Glutamatergic neuron (in vitro differentiated cells): ENCODE results near the gene YRDC. TPM values are rescaled to one million over a fixed set of nuclear protein-coding genes. Genes with fewer than 3 reads are reported as not detected.

Experiments used
- DNase-seq: peaks from one replicate; pipeline ENCODE4 v3.0.0; 2022
- H3K27ac Mint-ChIP-seq: one replicate; pipeline ENCODE4 v1.8.0; 2020; ENCODE audit warnings: mild to moderate bottlenecking, mixed read lengths, inconsistent platforms; ENCODE audit not compliant: unreplicated experiment
- H3K27me3 Mint-ChIP-seq: one replicate; pipeline ENCODE4 v1.8.0; 2020; ENCODE audit warnings: mild to moderate bottlenecking, moderate library complexity, mixed read lengths, inconsistent platforms; ENCODE audit not compliant: unreplicated experiment
- H3K36me3 Mint-ChIP-seq: one replicate; pipeline ENCODE4 v1.8.0; 2020; ENCODE audit warnings: mild to moderate bottlenecking, mixed read lengths, inconsistent platforms; ENCODE audit not compliant: unreplicated experiment
- H3K4me1 Mint-ChIP-seq: one replicate; pipeline ENCODE4 v1.8.0; 2020; ENCODE audit warnings: mild to moderate bottlenecking, low read depth, mixed read lengths, inconsistent platforms; ENCODE audit not compliant: unreplicated experiment
- H3K4me3 Mint-ChIP-seq: one replicate; pipeline ENCODE4 v1.8.0; 2020; ENCODE audit warnings: mild to moderate bottlenecking, mixed read lengths, inconsistent platforms; ENCODE audit not compliant: unreplicated experiment
- H3K9me3 Mint-ChIP-seq: one replicate; pipeline ENCODE4 v1.8.0; 2020; ENCODE audit warnings: mild to moderate bottlenecking, moderate library complexity, mixed read lengths, inconsistent platforms; ENCODE audit not compliant: unreplicated experiment
- total RNA-seq: library from RNA; stranded (reverse); fragmentation: NEBNext Ultra II Directional; extraction: Animal tissue kit (Norgen Biotek cat#: 25700); gene quantifications from one replicate; pipeline ENCODE4 v1.2.1, GENCODE V29; 2021; ENCODE audit not compliant: unreplicated experiment
- TF ChIP-seq, protein P1 (sequence below): fragments of 200-600 bp; sonication (generic); IDR thresholded peaks from one replicate; pipeline ENCODE4 v1.5.0; 2021; ENCODE audit not compliant: partially characterized antibody, unreplicated experiment

YRDC gene
- total RNA-seq, 1 donor from 2014 or later, result 14.9 TPM

DNA sequence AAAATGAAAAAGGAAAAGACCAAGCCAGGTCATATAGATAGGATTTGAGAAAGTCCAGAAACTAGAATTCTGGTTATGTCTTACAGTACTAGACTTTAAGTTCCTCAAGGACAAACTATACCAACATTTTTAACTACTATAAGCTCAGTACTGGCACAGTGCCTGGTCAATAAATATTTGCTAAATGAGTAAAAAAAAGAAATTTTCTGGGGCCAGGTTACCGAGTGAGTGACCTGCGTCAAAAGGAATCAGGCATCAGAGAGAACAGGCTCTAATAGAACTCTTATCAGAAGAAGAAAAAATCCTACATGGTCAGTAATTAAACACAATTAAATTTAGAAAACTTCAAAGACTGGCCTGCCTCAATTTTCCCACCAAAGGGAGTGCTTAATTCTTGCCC, 23.8 kb upstream of the YRDC start:
- Mint-ChIP-seq H3K36me3 (peaks cover 4% of the 10 kb centered on the region), H3K27me3 (no peaks in the 10 kb centered on the region), H3K4me1 (no peaks in the 10 kb centered on the region), H3K4me3 (no peak overlapping the region), H3K9me3 (no peaks in the 10 kb centered on the region), H3K27ac (no peak overlapping the region)
- TF ChIP-seq, protein P1, sequence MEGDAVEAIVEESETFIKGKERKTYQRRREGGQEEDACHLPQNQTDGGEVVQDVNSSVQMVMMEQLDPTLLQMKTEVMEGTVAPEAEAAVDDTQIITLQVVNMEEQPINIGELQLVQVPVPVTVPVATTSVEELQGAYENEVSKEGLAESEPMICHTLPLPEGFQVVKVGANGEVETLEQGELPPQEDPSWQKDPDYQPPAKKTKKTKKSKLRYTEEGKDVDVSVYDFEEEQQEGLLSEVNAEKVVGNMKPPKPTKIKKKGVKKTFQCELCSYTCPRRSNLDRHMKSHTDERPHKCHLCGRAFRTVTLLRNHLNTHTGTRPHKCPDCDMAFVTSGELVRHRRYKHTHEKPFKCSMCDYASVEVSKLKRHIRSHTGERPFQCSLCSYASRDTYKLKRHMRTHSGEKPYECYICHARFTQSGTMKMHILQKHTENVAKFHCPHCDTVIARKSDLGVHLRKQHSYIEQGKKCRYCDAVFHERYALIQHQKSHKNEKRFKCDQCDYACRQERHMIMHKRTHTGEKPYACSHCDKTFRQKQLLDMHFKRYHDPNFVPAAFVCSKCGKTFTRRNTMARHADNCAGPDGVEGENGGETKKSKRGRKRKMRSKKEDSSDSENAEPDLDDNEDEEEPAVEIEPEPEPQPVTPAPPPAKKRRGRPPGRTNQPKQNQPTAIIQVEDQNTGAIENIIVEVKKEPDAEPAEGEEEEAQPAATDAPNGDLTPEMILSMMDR, result no peak
- DNase-seq, result no peak

DNA sequence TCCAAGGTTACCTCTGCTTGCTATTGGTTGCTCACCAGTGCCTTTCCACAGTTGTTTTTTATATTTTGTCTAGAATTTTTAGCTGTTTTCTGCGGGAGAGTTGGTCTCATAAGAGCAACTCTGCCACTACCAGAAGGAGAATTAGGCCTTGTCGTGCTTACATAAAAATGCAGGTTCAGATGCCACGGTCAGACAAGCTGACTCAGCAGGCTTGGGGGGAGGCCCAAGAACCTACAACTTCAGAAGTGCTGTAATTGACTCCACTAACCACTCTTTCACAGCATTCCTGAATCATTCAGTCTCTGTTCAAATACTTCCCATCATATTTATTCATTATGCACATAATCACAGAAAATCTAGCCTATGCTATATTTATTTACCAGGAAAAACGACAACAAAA, 23.1 kb upstream of the YRDC start:
- no peak for DNase-seq
- no peaks in the 10 kb centered on the region for H3K27me3 Mint-ChIP-seq
- H3K36me3 Mint-ChIP-seq, result peaks cover 4% of the 10 kb centered on the region
- H3K4me1 Mint-ChIP-seq, result no peaks in the 10 kb centered on the region
- no peak overlapping the region for H3K27ac Mint-ChIP-seq
- no peaks in the 10 kb centered on the region for H3K9me3 Mint-ChIP-seq
- TF ChIP-seq, protein P1, result no peak
- H3K4me3 Mint-ChIP-seq, result no peak overlapping the region

DNA sequence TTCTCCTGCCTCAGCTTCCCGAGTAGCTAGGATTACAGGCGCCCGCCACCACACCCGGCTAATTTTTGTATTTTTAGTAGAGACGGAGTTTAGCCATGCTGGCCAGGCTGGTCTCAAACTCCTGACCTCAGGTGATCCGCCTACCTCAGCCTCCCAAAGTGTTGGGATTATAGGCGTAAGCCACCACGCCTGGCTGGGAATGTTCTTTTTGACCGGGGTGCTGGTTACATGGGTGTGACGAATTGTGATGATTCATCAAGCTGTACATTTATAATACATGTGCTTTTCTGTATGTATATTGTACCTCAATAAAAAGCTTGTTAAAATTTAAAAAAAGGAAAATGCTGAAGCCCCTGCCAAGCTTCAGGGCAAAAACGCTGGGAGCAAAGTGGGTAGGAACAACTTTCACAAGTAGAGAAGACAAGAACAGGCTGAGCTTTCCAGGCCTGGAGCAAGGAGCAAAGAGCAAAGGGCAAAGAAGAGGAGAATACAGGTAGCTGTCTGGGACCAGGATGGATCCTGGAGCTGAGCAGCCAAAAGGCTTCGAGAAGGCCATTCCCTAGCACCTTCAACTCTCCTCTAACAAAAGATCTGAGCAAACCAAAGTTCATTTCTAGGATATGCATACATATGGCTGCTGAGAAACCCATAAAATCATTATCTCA, 20.5 kb upstream of the YRDC start:
- Mint-ChIP-seq H3K4me3 (no peak overlapping the region), H3K4me1 (no peaks in the 10 kb centered on the region), H3K27me3 (no peaks in the 10 kb centered on the region), H3K36me3 (no peaks in the 10 kb centered on the region), H3K27ac (no peak overlapping the region), H3K9me3 (no peaks in the 10 kb centered on the region)
- DNase-seq, result no peak
- TF ChIP-seq, protein P1, result no peak

DNA sequence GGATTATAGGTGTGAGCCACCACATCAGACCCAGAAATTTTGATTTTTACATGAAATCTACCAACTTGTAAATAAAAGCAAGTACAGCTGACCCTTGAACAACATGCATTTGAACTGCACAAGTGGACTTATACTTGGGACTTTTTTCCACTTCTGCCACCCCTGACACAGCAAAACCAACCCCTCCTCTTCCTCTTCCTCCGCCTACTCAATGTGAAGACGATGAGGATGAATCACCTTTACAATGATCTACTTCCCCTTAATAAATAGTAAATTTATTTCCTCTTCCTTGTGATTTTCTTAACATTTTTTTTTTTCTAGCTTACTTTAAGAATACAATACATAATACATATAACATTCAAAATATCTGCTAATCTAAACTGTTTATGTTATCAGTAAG, 17.5 kb upstream of the YRDC start:
- no peak for DNase-seq
- Mint-ChIP-seq H3K36me3 (no peaks in the 10 kb centered on the region), H3K9me3 (no peaks in the 10 kb centered on the region), H3K4me1 (no peaks in the 10 kb centered on the region), H3K4me3 (no peak overlapping the region), H3K27me3 (no peaks in the 10 kb centered on the region), H3K27ac (no peak overlapping the region)
- TF ChIP-seq, protein P1, result no peak

DNA sequence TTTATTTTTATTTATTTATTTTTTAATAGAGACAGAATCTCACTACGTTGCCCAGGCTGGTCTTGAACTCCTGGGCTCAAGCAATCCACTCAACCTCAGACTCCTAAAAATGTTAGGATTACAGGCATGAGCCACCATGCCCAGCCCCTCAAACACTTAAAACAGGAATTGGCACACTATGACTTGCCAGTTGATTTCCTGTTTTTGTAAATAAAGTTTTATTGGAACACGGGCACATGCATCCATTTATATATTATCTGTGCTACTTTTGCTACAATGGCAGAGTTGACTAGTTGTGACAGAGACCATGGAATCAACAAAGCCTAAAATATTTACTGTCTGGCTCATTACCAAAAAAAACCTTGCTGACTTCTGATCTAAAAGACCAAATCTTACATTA, 16.0 kb upstream of the YRDC start:
- Mint-ChIP-seq H3K4me1 (no peaks in the 10 kb centered on the region), H3K4me3 (no peak overlapping the region), H3K27ac (no peak overlapping the region), H3K36me3 (no peaks in the 10 kb centered on the region), H3K27me3 (no peaks in the 10 kb centered on the region), H3K9me3 (no peaks in the 10 kb centered on the region)
- no peak for DNase-seq
- TF ChIP-seq, protein P1, result no peak
